GM21381 (cell line): ENCODE measurements around the gene APBA2.
"Not testable (repeated sequence)": the region's sequence is repeated elsewhere in the genome, so short reads cannot be mapped to it uniquely, and the experiment has no call there.

ENCODE experiments used
- ATAC-seq: cut with Tn5 transposase; IDR thresholded peaks from one replicate; pipeline ENCODE4 v1.9.1; 2021; ENCODE audit warnings: mild to moderate bottlenecking, moderate library complexity; ENCODE audit not compliant: unreplicated experiment

APBA2 gene

DNA sequence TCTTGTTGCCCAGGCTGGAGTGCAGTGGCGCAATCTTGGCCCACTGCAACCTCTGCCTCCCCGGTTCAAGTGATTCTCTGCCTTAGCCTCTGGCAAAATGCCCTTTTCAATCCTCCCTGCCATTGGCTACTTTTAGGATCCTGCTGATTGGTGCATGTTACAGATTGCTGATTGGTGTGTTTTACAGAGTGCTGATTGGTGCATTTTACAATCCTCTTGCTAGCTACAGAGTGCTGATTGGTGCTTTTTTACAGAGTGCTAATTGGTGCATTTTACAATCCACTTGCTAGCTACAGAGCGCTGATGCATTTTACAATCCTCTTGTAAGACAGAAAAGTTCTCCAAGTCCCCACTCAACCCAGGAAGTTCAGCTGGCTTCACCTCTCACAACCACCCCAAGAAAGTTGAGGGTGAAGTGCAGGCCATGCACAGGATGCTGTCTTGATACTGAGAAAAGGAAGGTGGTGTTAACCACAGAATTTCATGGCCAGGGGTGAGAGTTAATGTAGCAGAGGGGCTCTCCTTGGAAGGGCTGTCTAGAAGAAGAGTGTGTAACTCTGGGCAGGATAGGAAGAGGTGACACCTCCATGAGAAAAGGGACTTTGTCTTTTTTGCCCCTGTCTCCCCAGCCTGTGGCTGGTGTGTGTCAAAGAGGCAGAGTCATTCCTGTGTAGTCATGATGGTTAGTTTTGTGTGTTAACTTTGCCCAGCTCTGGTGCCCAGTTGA is 145.9 kb downstream of the APBA2 start:
- ATAC-seq, result no peak

DNA sequence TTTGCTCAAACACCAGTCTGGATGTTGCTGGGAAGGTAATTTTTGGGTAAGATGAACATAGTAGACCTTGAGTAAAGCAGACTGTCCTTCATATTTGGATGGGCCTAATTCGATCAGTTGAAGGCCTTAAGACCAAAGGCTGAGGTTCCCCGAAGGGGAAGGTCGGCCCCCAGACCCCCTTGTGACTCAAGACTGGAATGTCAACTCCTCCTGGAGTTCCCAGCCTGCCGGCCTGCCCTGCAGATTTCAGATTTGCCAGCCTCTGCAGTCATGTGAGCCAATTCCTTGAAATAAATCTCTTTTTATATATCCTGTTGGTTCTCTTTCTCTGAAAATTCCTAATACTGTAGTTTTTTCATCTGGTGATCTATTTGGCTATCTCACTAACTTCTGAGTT is 146.5 kb downstream of the APBA2 start:
- ATAC-seq, result no peak

DNA sequence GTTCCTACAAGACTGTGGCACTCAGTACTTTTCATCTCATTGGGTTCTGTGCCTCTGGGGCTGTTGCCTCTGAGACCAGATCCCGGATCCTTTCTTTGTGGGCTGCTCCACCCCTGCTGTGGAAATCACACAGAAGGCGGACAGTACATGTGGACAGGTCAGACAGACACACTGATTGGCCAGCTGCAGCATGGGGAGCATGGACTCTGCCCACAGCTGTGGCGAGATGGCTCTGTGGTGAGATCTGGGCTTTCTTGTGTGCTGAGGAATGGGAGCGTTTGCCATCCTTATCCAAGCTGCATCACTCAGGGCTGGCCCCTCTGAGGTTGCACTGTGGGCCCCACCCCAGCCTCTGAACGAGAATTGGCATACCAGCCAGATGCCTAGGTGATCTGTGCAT is 147.0 kb downstream of the APBA2 start:
- ATAC-seq, result no peak

DNA sequence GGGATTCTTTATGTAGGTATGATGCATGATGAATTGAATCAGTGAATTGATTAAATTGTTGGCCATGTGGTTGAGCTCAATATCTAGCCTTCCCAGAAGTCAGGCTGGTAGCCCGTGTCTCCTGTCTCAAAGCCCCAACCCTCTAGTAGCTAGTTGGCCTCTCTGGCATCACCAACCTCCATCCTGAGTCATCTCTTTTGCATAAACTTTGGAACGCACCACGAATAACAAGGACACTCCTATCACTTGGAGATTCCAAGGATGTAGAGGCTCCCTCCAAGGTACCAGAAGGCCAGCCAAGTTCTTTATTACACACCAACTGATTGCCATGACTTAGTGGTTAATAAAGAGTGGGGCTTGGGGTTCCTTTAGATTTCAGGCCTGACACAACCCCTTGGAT is 148.4 kb downstream of the APBA2 start:
- ATAC-seq, result no peak

DNA sequence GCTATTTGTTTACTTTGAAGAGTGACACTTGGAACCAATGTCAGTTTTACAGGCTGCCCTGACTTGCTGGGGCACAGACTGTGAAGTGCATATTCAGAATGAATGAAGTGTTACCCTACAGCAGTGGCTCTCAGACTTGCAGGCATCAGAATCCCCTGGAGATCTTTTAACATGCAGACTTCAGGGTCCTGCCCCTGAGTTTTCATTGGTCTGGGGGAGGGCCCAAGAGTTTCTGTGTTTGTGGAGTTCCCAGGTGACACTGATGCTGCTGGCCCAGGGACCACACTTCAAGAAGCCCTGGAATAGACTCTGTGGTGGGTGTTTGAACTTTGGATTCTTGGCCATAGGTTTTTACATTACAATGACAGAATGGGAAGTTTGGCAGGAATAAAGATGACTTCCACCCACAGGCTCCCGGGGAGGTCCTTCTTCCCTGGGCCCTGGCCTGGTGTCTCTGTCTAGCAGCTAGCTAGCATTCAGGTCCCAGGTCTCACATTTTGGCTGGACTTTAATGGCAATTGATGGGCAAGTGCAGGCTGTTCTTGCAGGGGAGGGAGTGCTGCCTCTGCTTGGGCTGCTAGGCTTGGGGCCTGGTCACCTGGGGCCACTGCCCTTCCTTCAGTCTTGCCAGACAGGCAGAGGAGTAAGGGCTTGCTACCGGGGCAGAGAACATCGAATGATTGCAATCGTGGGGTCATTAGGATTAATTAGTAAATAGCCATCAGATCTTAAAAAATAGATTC is 149.0 kb downstream of the APBA2 start:
- no peak for ATAC-seq

DNA sequence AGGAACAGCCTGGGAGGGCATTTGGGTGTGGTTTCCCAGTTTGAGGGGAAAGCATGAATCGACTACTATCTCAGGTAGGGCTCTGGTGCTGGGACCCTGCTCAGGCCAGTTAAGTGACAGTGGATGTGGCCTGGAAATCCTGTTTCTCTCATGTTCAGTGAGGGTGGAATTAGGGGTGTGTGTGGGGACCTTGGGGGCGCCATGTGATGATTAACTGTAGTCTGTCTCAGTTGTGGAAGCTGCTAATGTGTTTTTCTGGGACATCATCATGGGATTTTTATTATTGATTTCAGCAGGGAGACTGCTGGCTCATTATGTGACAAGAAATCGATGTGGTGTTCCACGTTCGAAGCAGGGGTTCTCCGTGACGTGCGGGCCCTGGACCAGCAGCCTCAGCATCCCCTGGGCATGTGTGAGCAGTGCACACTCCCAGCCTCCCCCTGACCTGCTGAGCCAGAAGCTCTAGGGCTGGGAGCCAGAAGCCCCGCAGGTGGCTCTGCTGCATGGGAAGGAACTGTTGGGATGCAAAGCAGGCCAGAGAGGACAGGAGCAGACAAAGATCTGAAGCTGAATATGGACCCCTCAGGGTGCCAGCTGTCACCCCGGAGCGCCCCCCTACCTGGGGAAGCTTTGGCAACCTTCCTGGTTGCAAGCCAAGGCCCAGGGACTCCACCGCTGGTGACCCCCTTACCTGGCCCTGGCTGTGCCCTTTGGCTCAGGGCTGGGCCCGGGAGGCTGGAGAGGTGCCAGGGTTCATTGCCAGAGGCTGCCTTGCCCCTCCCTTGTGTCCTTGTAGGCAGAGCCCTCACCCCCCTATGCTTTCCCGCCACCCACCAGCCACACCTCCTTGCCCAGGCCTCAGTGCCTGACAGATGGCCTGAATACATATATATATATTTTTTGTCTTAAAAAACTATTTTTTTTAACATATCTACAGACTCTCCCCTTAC is 149.8 kb downstream of the APBA2 start:
- ATAC-seq, result no peak

DNA sequence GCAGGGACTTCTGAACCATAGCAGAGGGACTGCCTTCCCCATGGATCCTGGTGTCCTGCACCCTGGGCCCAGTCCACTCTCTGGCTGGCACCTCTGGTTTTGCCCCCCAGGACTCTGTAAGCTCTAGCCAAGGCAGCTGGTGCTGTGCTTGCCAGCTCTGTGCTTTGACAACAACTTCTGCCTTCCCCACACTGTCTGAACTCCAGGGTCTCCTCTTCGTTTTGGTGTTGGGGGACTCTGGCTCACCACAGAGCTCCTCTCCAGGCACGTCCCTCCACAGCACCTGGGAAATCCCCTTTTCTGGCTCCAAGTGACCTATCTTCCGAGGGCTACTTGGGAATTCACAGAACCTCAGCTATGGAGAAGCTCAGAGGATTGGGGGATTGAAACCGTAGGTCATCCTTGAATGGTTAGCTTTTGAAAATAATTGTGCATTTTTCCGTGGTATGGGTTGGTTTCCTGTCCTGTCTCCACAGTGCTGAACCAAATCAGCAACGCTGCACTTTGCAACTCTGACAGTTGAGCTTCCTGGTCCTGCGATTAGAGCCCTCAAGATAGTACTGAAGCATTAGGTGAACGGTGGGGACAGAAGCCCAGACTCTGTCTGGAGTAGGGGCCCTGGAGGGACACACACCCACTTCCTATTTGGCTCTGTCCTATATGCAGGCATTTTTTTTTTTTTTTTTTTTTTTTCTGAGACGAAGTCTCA is 152.4 kb downstream of the APBA2 start:
- no peak for ATAC-seq

DNA sequence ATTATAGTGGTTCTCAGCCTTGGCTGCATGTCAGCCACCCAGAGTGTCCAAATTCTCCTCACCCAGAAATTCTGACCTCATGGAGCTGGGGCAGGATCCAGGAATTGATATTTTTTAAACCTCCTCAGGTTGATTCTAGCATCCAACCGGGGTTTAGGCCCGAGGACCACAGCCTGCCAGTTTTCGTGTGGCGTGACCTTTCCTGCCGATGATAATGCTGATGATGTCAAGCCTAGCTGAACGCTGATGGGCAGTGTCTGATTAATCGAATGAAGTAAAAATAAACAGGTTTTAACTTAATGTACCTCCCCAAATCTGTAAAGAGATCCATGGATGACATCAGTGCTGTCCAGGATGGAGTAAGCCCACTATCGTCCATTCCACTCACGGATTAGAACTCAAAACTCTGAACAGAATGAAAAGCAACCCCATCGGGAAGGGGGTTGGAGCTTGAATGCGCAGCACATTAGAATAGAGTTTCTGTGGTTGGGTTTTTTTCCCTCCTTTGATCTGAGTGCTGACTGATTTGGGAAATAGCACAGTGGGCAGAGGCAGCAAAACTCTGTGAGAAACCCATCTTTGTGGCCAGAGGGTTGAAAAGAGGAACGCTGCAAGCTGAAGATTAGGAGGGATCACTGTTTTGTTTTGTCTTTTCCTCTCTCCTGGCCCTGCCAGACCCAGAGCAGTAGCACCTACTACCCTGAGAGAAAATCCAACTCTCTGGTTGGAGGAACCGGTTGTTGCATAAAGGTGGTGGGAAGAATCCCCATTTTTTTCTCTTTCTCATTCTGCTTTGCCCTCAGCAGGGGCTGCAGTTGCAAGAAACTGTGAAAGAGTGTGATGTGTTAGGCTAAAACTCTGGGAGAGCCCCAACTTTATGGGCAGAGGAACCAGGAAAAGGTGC is 153.9 kb downstream of the APBA2 start:
- ATAC-seq, result no peak

DNA sequence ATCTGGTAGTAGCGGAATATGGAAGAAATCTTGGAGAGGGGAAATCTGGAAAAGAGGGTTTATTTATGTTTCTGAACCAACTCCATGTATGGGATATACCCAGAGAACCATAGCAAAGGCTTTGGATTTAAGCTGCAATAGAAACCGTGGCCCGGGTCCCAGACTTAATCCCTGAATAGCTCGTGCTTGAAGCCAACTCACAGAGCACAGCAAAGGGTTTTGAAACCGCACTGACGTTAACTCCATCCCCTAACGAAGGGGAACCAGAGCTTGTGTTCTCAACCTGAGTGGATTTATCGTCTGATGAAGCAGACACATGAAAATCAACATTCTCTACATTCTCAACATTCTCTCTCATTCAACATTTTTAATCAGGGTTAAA is 154.6 kb downstream of the APBA2 start:
- ATAC-seq, result no peak

DNA sequence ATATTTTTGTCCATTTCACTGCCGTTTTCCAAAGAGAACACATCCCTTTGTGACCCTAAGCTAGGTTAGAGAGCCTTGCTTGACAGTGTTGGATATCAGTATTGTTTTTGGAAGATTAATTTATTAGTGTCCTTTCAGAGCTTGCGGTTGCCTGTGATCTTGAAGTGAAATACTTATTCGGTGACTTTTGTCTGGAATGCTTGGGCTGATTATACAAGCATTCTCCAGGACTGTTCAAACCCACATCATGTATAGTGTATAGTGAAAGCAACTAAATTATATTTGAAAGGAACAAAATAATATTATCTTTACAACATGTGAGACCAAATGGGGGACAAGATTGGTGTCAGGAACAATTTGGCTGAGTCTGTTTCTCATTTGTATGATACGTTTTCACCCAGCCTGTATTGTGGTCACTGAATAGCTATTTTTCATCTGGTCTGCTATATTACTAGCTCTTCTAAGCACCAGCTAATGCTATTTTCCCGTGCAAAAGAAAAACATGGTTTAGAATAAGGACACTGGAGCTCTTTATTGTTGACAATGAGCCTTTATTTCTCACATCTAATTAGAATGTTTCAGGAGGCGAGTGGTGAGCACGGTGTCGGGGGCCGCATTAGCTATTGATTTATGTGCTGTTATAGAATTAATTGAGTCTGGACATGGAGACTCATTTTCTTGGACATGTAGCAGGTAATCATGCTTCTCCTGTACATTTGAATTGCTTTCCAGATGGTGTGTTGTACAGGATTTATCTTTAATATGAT is 158.1 kb downstream of the APBA2 start:
- ATAC-seq, result no peak

DNA sequence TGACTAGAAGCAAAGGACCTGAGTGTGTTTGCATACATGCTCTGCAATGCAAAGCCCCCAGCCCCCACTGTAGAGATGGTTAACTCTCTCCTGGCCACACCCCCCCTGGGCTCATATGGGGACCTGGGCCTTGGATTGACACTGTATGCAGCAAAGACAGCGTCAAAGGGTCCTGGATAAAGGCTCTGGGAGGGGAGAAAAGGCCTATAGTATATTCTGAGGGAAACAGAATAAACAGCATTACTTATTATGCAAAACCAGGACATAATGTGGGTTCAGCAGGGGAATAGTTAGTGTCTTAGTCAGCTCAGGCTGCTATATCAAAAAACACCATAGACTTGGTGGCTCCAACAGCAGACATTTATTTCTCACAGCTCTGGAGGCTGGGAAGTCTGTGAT is 158.7 kb downstream of the APBA2 start:
- no peak for ATAC-seq

DNA sequence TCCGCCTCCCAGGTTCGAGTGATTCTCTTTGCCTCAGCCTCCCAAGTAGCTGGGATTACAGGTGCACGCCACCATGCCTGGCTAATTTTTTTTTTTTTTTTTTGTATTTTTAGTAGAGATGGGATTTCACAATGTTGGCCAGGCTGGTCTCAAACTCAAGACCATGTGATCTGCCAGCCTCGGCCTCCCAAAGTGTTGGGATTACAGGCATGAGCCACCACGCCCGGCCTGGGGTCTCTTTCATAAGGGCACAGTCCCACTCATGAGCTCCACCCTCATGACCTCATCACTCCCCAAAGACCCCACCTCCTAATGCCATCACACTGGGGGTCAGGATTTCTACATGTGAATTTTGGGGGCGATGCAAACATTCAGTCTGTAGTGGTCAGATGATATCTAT is 159.4 kb downstream of the APBA2 start:
- not testable (repeated sequence) for ATAC-seq

DNA sequence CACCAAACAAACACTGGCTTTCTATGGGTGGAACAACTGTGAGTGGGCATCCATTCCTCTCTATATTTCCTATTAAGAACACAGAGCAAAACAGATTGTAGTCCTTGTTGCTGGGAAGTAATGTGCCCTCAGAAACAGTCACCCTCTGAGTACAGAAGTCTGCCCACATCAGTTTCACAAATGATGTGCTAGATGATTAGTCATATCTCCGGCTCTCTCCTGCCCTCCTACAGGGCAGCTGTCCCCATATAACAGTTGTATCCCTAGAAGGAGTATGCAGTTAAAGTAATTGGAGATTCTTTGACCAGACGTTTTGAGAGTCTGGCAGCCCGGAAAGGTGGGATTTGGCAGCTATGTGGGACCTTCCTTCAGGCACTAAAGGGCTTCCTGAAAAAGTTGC is 159.9 kb downstream of the APBA2 start:
- ATAC-seq, result no peak

DNA sequence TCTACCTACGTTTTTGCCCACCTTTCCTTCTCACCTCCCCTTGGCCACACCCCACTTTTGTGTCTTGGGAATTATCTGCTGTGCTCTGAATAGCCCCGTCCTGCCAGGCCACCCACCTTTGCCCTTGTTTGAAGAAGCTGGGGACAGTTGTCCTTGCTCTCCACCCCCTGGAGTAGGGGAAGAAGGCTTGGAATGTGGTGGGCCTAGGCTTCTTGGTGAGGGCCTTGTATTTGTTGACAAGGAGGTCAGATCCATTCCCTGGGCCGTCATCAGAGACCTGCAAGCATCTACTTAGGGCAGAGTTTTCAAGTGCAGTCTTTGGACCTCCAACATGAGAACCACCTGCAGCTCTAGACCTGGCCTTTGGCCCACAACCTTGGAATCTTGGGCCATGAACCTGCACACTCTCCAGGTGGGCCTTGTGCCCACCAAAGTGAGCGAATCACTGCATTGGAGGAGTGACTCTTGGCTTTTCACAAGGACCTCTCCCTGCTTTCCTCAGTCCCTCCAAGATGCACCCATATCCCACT is 160.6 kb downstream of the APBA2 start:
- ATAC-seq, result no peak

DNA sequence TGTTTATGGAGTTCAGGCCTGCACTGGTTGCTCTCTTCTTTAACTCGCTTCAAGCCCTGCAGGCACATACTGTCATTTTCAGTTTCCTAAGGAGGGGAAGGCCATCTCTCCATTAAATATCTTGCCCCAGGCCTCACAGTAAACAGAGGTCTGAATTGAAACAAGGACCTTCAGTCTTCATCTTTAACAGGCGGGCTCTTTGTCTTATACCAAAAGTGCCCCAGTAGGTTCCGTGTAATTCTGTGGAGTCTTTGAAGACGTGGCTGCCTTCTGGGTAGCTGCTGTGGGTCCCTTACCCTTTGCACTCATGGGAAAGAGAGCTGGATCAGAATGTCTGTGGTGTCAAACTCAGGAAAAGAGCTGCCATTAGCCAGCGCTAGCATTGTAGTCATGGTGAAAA is 161.2 kb downstream of the APBA2 start:
- no peak for ATAC-seq

DNA sequence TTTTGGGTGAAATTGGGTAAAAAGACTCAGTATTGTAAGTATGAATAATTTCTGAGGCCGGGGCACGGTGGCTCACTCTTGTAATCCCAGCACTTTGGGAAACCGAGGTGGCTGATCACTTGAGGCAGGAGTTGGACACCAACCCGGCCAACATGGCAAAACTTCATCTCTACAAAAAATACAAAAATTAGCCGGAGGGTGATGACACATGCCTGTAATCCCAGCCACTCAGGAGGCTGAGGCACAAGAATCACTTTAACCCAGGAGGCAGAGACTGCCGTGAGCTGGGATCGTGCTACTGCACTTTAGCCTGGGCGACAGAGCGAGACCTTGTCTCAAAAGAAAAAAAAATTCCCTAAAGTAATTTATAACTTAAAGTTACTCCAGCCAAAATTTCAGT is 162.2 kb downstream of the APBA2 start:
- ATAC-seq, result no peak

DNA sequence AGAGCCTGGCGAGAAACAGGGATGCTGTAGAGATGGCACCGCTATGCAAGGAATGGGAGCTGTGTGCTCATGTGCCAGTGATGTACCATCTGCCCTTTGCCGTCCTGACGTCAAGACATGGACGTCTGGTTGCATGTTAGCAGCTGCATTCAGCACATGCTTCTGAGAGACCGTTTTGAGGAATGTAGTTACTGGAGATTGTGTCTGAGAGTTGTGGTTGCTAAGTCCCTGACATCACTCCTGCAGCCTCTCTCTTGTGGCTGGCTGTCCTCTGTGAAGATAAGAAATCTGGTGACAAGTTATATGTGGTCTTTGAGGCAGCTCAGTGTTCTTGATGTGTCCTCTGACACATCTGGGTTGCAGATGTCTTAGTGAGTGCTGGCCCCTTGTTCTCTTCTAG is 165.1 kb downstream of the APBA2 start:
- no peak for ATAC-seq

DNA sequence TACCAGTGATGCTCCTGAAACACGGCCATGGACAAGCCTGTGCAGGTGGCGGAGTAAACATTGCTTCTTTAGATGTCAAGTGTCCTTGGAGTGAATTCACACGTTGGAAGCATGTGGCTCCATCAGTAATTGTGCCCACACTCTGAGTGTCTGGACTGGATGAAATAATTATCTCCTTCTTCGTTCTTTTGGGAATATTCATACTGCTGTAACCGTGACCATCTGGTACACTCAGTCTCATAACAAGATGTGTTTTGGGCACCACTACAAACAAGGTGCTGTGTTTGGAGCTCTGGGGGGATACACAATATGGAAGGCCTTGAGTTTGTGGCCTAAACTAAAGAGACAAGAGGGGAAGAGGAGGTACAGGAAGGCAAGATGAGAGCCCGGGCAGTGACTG is 165.6 kb downstream of the APBA2 start:
- ATAC-seq, result no peak

DNA sequence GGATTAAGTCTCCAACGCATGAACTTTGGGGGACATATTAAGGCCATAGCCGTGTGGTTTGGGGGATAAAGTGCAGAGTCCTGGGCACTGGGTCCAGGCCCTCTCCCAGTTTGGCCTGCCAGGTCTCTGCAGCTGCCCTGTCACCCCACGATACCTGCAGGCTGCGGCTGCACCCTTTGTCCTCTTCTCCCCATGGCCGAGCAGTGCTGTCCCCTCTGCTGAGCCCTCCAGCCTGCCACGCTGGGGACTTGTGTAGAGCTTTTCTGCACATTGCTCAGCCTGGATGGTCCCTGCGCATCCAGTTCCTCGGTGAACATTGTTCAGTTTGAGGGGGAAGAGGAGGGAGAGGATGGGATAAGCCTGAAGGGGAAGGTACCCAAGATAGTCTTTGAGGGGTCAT is 167.2 kb downstream of the APBA2 start:
- ATAC-seq, result no peak
